ENCODE measurements around the gene EPOP. TPM values are rescaled to one million over a fixed set of nuclear protein-coding genes. Genes with fewer than 3 reads are reported as not detected.
A peak's percentile ranks its signal among the peaks of the same experiment; 100 is the strongest.

Gene EPOP
- total RNA-seq, 3 donors from 2014 or later = 2.0 to 2.1 (median 2.0) TPM

GRCh38 chr17:38709864-38710603 is 35.3 kb upstream of the EPOP start:
- intact Hi-C loops (cut with DNase I; ENCODE audit: low total_unique reads) = no loop called here
- no peak for TF ChIP-seq POLR2AphosphoS5 (IDR thresholded peaks at IDR 0.05)
- Histone ChIP-seq H3K27ac (no peak overlapping the region), H3K27me3 (no peaks in the 10 kb centered on the region), H3K4me3 (no peak overlapping the region), H3K4me1 (no peaks in the 10 kb centered on the region), H3K36me3 (peaks cover 19% of the 10 kb centered on the region), H3K9me3 (no peaks in the 10 kb centered on the region)
- no peak for DNase-seq (ENCODE audit: low spot score in 2 of 2)

GRCh38 chr17:38709104-38709820 is 34.5 kb upstream of the EPOP start:
- no peak overlapping the region for H3K27ac ChIP-seq
- DNase-seq (ENCODE audit: low spot score in 2 of 2) = no peak
- H3K4me3 ChIP-seq = no peak overlapping the region
- no peaks in the 10 kb centered on the region for H3K9me3 ChIP-seq
- no peaks in the 10 kb centered on the region for H3K4me1 ChIP-seq
- intact Hi-C loops (cut with DNase I; ENCODE audit: low total_unique reads) = no loop called here
- TF ChIP-seq POLR2A (IDR thresholded peaks at IDR 0.05) = no peak
- TF ChIP-seq POLR2AphosphoS5 (IDR thresholded peaks at IDR 0.05) = no peak
- TF ChIP-seq CTCF (IDR thresholded peaks at IDR 0.05) = no peak
- H3K27me3 ChIP-seq = no peaks in the 10 kb centered on the region
- H3K36me3 ChIP-seq = peaks cover 19% of the 10 kb centered on the region

- no peak for DNase-seq (ENCODE audit: low spot score in 2 of 2)
- Histone ChIP-seq H3K4me3 (peak overlapping the region in 1 of 3 donors; percentile 98), H3K27me3 (no peaks in the 10 kb centered on the region), H3K36me3 (peaks cover 13% of the 10 kb centered on the region), H3K27ac (no peak overlapping the region), H3K9me3 (no peaks in the 10 kb centered on the region), H3K4me1 (no peaks in the 10 kb centered on the region)
- TF ChIP-seq POLR2AphosphoS5 (IDR thresholded peaks at IDR 0.05) (no peak), CTCF (IDR thresholded peaks at IDR 0.05) (no peak), POLR2A (IDR thresholded peaks at IDR 0.05) (no peak)
- intact Hi-C loops (cut with DNase I; ENCODE audit: low total_unique reads) = no loop called here
Measured at GRCh38 chr17:38707678-38708351, 33.1 kb upstream of the EPOP start.

- peak overlapping the region; percentile 81 to 98 (median 92) for H3K4me3 ChIP-seq
- TF ChIP-seq CTCF (IDR thresholded peaks at IDR 0.05) = no peak
- TF ChIP-seq POLR2A (IDR thresholded peaks at IDR 0.05) = no peak
- TF ChIP-seq POLR2AphosphoS5 (IDR thresholded peaks at IDR 0.05) = no peak
- peaks cover under 1 to 3% of the 10 kb centered on the region in 2 donors for H3K4me1 ChIP-seq
- peaks cover 4% of the 10 kb centered on the region for H3K36me3 ChIP-seq
- H3K27ac ChIP-seq = peak overlapping the region; percentile 96 to 98
- H3K9me3 ChIP-seq = no peaks in the 10 kb centered on the region
- DNase-seq (ENCODE audit: low spot score in 2 of 2) = no peak
- H3K27me3 ChIP-seq = no peaks in the 10 kb centered on the region
- intact Hi-C loops (cut with DNase I; ENCODE audit: low total_unique reads) = no loop called here
Measured at GRCh38 chr17:38706505-38707216, 31.9 kb upstream of the EPOP start.

- peaks cover 3 to 4% of the 10 kb centered on the region in 2 donors for H3K4me1 ChIP-seq
- intact Hi-C loops (cut with DNase I; ENCODE audit: low total_unique reads) = no loop called here
- DNase-seq (ENCODE audit: low spot score in 2 of 2) = peak in 1 of 2 donors; percentile 45
- TF ChIP-seq POLR2A (IDR thresholded peaks at IDR 0.05) = no peak
- TF ChIP-seq POLR2AphosphoS5 (IDR thresholded peaks at IDR 0.05) = peak in 2 of 3 donors; percentile 35 to 47
- H3K27ac ChIP-seq = peak overlapping the region; percentile 96 to 98
- peaks cover 4% of the 10 kb centered on the region for H3K36me3 ChIP-seq
- no peaks in the 10 kb centered on the region for H3K9me3 ChIP-seq
- H3K27me3 ChIP-seq = no peaks in the 10 kb centered on the region
- peak overlapping the region; percentile 81 to 98 (median 92) for H3K4me3 ChIP-seq
Measured at GRCh38 chr17:38705803-38706504, 31.2 kb upstream of the EPOP start.
